GM23338 (cell line): ENCODE results near the gene RALGPS1. TPM values are rescaled to one million over a fixed set of nuclear protein-coding genes. Genes with fewer than 3 reads are reported as not detected.

Experiments used
- ATAC-seq: fragments of 200-7000 bp; cut with Tn5 transposase; 3 replicates; pipeline ENCODE4 v1.9.1; 2020
- DNase-seq: peaks from one replicate; pipeline ENCODE4 v3.0.0-alpha.2; 2015; ENCODE audit warnings: low spot score
- H2AFZ ChIP-seq: fragments of 200-600 bp; sonication (generic); 2 replicates; pipeline ENCODE4 v1.8.0; 2016; ENCODE audit warnings: antibody characterized with exemption, mild to moderate bottlenecking, moderate library complexity
- H3F3A ChIP-seq: fragments of 200-600 bp; sonication (generic); replicated peaks from 2 replicates; pipeline ENCODE4 v1.8.0; 2017; ENCODE audit warnings: antibody characterized with exemption, mixed run types, low read depth
- H3K27ac ChIP-seq: fragments of 200-600 bp; sonication (generic); 2 replicates; pipeline ENCODE4 v1.6.1; 2016; ENCODE audit warnings: low read depth
- H3K27me3 ChIP-seq: fragments of 200-600 bp; sonication (generic); 2 replicates; pipeline ENCODE4 v1.8.0; 2016; ENCODE audit warnings: mild to moderate bottlenecking, mixed run types, moderate library complexity; ENCODE audit not compliant: insufficient read depth
- H3K36me3 ChIP-seq: fragments of 200-600 bp; sonication (generic); 2 replicates; pipeline ENCODE4 v1.8.0; 2016; ENCODE audit warnings: mild to moderate bottlenecking; ENCODE audit not compliant: insufficient read depth
- H3K4me1 ChIP-seq: fragments of 200-600 bp; sonication (generic); 2 replicates; pipeline ENCODE4 v1.8.0; 2016; ENCODE audit warnings: mild to moderate bottlenecking, moderate library complexity; ENCODE audit not compliant: insufficient read depth
- H3K4me2 ChIP-seq: fragments of 200-600 bp; sonication (generic); 2 replicates; pipeline ENCODE4 v1.7.1; 2017; ENCODE audit warnings: mixed run types
- H3K4me3 ChIP-seq: fragments of 200-600 bp; sonication (generic); 2 replicates; pipeline ENCODE4 v1.6.1; 2016; ENCODE audit warnings: mixed run types
- H3K79me2 ChIP-seq: fragments of 200-600 bp; sonication (generic); replicated peaks from 2 replicates; pipeline ENCODE4 v1.8.0; 2017; ENCODE audit warnings: mild to moderate bottlenecking; ENCODE audit not compliant: insufficient read depth
- H3K9me2 ChIP-seq: fragments of 200-600 bp; sonication (generic); 2 replicates; pipeline ENCODE4 v1.8.0; 2017; ENCODE audit not compliant: insufficient read depth
- H4K20me1 ChIP-seq: fragments of 200-600 bp; sonication (generic); replicated peaks from 2 replicates; pipeline ENCODE4 v1.8.0; 2017; ENCODE audit warnings: mild to moderate bottlenecking; ENCODE audit not compliant: insufficient read depth
- H3K27ac Mint-ChIP-seq: 2 replicates; pipeline ENCODE4 v1.8.0; 2020; ENCODE audit warnings: inconsistent platforms, mild to moderate bottlenecking, moderate library complexity, mixed read lengths
- H3K27me3 Mint-ChIP-seq: 3 replicates; pipeline ENCODE4 v1.8.0; 2022; ENCODE audit warnings: low read depth, mild to moderate bottlenecking, moderate library complexity, mixed read lengths, inconsistent platforms; ENCODE audit not compliant: insufficient read depth, poor library complexity
- H3K36me3 Mint-ChIP-seq: 3 replicates; pipeline ENCODE4 v1.8.0; 2021; ENCODE audit warnings: low read depth, mild to moderate bottlenecking, inconsistent platforms, moderate library complexity, mixed read lengths
- H3K4me1 Mint-ChIP-seq: 3 replicates; pipeline ENCODE4 v1.8.0; 2020; ENCODE audit warnings: mild to moderate bottlenecking, inconsistent platforms, mixed read lengths
- H3K4me3 Mint-ChIP-seq: 3 replicates; pipeline ENCODE4 v1.8.0; 2021; ENCODE audit warnings: moderate library complexity, mild to moderate bottlenecking, inconsistent platforms, mixed read lengths
- H3K9me3 Mint-ChIP-seq: 3 replicates; pipeline ENCODE4 v1.8.0; 2020; ENCODE audit warnings: moderate library complexity, mild to moderate bottlenecking, inconsistent platforms, mixed read lengths
- CREB1 ChIP-seq: fragments of 250-450 bp; sonication (Bioruptor Pico); IDR thresholded peaks from 2 replicates; pipeline ENCODE4 v1.5.0; 2020; ENCODE audit warnings: low read depth, mild to moderate bottlenecking, moderate library complexity
- CTCF ChIP-seq, 2 experiments: fragments of 200-600 bp in 1 of 2; sonication (generic) in 1 of 2; conservative IDR thresholded peaks; 2 replicates each; pipeline versions ENCODE4 v1.5.1 to v1.6.1; 2016 to 2017; ENCODE audit warnings: antibody characterized with exemption in 2 of 2, low read depth in 2 of 2, mild to moderate bottlenecking in 2 of 2, moderate library complexity in 1 of 2
- EZH2 ChIP-seq: fragments of 200-600 bp; sonication (generic); IDR thresholded peaks from one replicate; pipeline ENCODE4 v1.8.0; 2017; ENCODE audit warnings: antibody characterized with exemption, mild to moderate bottlenecking, low read depth; ENCODE audit not compliant: unreplicated experiment
- EZH2phosphoT487 ChIP-seq: fragments of 200-600 bp; sonication (generic); IDR thresholded peaks from one replicate; pipeline ENCODE4 v1.8.1; 2018; ENCODE audit warnings: antibody characterized with exemption; ENCODE audit not compliant: unreplicated experiment
- JUNB ChIP-seq: IDR thresholded peaks from one replicate; pipeline ENCODE4 v1.6.1; 2016; ENCODE audit warnings: antibody characterized with exemption; ENCODE audit not compliant: unreplicated experiment
- NANOG ChIP-seq: IDR thresholded peaks from 2 replicates; pipeline ENCODE4 v1.6.1; 2016; ENCODE audit warnings: antibody characterized with exemption, borderline replicate concordance
- POLR2AphosphoS5 ChIP-seq: IDR thresholded peaks from 2 replicates; pipeline ENCODE4 v1.6.1; 2016; ENCODE audit warnings: antibody characterized with exemption, low read depth
- STAT1 ChIP-seq: IDR thresholded peaks from one replicate; pipeline ENCODE4 v1.6.1; 2016; ENCODE audit warnings: antibody characterized with exemption; ENCODE audit not compliant: unreplicated experiment
- ZNF114 ChIP-seq: fragments of 250-450 bp; sonication (Bioruptor Pico); IDR thresholded peaks from 2 replicates; pipeline ENCODE4 v1.5.0; 2020; ENCODE audit warnings: mild to moderate bottlenecking, moderate library complexity
- ZNF331 ChIP-seq: fragments of 250-450 bp; sonication (Bioruptor Pico); IDR thresholded peaks from 2 replicates; pipeline ENCODE4 v1.5.0; 2020; ENCODE audit warnings: low read depth, mild to moderate bottlenecking, moderate library complexity
- polyA plus RNA-seq: library from polyadenylated mRNA; unstranded; fragments of >200 nt; fragmentation: Nextera tagmentation; extraction: Ambion mirVana; gene quantifications from 2 replicates; pipeline ENCODE4 v1.2.1, GENCODE V29; 2016
- total RNA-seq: library from RNA; depleted of rRNA; stranded (reverse); fragments of >200 nt; shearing (Covaris generic); gene quantifications from 2 replicates; pipeline ENCODE4 v1.2.3, GENCODE V29; 2014
- TF ChIP-seq, protein P1 (sequence below): IDR thresholded peaks from 2 replicates; pipeline ENCODE4 v1.6.1; 2016; ENCODE audit warnings: antibody characterized with exemption
- TF ChIP-seq, protein P2 (sequence below): fragments of 250-450 bp; sonication (Bioruptor Pico); IDR thresholded peaks from 2 replicates; pipeline ENCODE4 v1.5.0; 2020; ENCODE audit warnings: mild to moderate bottlenecking, moderate library complexity
- TF ChIP-seq, protein P3 (sequence below): IDR thresholded peaks from one replicate; pipeline ENCODE4 v1.6.1; 2018; ENCODE audit warnings: antibody characterized with exemption; ENCODE audit not compliant: unreplicated experiment

RALGPS1 gene
- total and polyA plus RNA-seq, 2 experiments from 2014 or later, result 18.2 to 57.1 TPM

- Histone ChIP-seq H3K9me2 (no peaks in the 10 kb centered on the region), H3F3A (no peaks in the 10 kb centered on the region), H3K36me3 (no peaks in the 10 kb centered on the region), H3K4me3 (no peak overlapping the region), H2AFZ (no peak overlapping the region), H3K79me2 (no peaks in the 10 kb centered on the region), H4K20me1 (no peaks in the 10 kb centered on the region), H3K4me1 (peaks cover 13% of the 10 kb centered on the region; the same call in 1 of the 2 replicates), H3K27me3 (no peaks in the 10 kb centered on the region), H3K4me2 (no peak overlapping the region), H3K27ac (no peak overlapping the region)
- Mint-ChIP-seq H3K36me3 (peaks cover 7% of the 10 kb centered on the region; the same call in 2 of the 3 replicates), H3K27ac (no peak overlapping the region), H3K9me3 (no peaks in the 10 kb centered on the region), H3K4me1 (peaks cover 26% of the 10 kb centered on the region), H3K27me3 (peaks cover 9% of the 10 kb centered on the region), H3K4me3 (no peak overlapping the region)
- TF ChIP-seq JUNB (no peak), EZH2phosphoT487 (no peak), ZNF331 (CRISPR knock-in tag) (no peak), CTCF (conservative IDR thresholded peaks at IDR 0.05; ENCODE audit: low read depth in 2 of 2) (no peak), STAT1 (no peak), POLR2AphosphoS5 (no peak), CREB1 (CRISPR knock-in tag) (no peak), ZNF114 (no peak), EZH2 (no peak), NANOG (no peak)
- TF ChIP-seq, protein P1, sequence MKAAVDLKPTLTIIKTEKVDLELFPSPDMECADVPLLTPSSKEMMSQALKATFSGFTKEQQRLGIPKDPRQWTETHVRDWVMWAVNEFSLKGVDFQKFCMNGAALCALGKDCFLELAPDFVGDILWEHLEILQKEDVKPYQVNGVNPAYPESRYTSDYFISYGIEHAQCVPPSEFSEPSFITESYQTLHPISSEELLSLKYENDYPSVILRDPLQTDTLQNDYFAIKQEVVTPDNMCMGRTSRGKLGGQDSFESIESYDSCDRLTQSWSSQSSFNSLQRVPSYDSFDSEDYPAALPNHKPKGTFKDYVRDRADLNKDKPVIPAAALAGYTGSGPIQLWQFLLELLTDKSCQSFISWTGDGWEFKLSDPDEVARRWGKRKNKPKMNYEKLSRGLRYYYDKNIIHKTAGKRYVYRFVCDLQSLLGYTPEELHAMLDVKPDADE, result no peak
- TF ChIP-seq, protein P2, sequence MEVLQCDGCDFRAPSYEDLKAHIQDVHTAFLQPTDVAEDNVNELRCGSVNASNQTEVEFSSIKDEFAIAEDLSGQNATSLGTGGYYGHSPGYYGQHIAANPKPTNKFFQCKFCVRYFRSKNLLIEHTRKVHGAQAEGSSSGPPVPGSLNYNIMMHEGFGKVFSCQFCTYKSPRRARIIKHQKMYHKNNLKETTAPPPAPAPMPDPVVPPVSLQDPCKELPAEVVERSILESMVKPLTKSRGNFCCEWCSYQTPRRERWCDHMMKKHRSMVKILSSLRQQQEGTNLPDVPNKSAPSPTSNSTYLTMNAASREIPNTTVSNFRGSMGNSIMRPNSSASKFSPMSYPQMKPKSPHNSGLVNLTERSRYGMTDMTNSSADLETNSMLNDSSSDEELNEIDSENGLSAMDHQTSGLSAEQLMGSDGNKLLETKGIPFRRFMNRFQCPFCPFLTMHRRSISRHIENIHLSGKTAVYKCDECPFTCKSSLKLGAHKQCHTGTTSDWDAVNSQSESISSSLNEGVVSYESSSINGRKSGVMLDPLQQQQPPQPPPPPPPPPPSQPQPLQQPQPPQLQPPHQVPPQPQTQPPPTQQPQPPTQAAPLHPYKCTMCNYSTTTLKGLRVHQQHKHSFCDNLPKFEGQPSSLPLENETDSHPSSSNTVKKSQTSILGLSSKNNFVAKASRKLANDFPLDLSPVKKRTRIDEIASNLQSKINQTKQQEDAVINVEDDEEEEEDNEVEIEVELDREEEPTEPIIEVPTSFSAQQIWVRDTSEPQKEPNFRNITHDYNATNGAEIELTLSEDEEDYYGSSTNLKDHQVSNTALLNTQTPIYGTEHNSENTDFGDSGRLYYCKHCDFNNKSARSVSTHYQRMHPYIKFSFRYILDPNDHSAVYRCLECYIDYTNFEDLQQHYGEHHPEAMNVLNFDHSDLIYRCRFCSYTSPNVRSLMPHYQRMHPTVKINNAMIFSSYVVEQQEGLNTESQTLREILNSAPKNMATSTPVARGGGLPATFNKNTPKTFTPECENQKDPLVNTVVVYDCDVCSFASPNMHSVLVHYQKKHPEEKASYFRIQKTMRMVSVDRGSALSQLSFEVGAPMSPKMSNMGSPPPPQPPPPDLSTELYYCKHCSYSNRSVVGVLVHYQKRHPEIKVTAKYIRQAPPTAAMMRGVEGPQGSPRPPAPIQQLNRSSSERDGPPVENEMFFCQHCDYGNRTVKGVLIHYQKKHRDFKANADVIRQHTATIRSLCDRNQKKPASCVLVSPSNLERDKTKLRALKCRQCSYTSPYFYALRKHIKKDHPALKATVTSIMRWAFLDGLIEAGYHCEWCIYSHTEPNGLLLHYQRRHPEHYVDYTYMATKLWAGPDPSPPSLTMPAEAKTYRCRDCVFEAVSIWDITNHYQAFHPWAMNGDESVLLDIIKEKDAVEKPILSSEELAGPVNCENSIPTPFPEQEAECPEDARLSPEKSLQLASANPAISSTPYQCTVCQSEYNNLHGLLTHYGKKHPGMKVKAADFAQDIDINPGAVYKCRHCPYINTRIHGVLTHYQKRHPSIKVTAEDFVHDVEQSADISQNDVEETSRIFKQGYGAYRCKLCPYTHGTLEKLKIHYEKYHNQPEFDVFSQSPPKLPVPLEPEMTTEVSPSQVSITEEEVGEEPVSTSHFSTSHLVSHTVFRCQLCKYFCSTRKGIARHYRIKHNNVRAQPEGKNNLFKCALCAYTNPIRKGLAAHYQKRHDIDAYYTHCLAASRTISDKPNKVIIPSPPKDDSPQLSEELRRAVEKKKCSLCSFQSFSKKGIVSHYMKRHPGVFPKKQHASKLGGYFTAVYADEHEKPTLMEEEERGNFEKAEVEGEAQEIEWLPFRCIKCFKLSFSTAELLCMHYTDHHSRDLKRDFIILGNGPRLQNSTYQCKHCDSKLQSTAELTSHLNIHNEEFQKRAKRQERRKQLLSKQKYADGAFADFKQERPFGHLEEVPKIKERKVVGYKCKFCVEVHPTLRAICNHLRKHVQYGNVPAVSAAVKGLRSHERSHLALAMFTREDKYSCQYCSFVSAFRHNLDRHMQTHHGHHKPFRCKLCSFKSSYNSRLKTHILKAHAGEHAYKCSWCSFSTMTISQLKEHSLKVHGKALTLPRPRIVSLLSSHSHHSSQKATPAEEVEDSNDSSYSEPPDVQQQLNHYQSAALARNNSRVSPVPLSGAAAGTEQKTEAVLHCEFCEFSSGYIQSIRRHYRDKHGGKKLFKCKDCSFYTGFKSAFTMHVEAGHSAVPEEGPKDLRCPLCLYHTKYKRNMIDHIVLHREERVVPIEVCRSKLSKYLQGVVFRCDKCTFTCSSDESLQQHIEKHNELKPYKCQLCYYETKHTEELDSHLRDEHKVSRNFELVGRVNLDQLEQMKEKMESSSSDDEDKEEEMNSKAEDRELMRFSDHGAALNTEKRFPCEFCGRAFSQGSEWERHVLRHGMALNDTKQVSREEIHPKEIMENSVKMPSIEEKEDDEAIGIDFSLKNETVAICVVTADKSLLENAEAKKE, result no peak
- TF ChIP-seq, protein P3, sequence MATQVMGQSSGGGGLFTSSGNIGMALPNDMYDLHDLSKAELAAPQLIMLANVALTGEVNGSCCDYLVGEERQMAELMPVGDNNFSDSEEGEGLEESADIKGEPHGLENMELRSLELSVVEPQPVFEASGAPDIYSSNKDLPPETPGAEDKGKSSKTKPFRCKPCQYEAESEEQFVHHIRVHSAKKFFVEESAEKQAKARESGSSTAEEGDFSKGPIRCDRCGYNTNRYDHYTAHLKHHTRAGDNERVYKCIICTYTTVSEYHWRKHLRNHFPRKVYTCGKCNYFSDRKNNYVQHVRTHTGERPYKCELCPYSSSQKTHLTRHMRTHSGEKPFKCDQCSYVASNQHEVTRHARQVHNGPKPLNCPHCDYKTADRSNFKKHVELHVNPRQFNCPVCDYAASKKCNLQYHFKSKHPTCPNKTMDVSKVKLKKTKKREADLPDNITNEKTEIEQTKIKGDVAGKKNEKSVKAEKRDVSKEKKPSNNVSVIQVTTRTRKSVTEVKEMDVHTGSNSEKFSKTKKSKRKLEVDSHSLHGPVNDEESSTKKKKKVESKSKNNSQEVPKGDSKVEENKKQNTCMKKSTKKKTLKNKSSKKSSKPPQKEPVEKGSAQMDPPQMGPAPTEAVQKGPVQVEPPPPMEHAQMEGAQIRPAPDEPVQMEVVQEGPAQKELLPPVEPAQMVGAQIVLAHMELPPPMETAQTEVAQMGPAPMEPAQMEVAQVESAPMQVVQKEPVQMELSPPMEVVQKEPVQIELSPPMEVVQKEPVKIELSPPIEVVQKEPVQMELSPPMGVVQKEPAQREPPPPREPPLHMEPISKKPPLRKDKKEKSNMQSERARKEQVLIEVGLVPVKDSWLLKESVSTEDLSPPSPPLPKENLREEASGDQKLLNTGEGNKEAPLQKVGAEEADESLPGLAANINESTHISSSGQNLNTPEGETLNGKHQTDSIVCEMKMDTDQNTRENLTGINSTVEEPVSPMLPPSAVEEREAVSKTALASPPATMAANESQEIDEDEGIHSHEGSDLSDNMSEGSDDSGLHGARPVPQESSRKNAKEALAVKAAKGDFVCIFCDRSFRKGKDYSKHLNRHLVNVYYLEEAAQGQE, result no peak
- DNase-seq, result no peak
- ATAC-seq, result no peak
Observed at GRCh38 chr9:127109212-127109711, 194.7 kb downstream of the RALGPS1 start.
